ENCODE measurements around the gene TMEM225B. TPM values are rescaled to one million over a fixed set of nuclear protein-coding genes. Genes with fewer than 3 reads are reported as not detected.

The TMEM225B gene
- total and polyA plus RNA-seq, 2 of the 4 experiments (the other 2 are of a cell fraction) = 0.32 to 0.54 TPM

DNA sequence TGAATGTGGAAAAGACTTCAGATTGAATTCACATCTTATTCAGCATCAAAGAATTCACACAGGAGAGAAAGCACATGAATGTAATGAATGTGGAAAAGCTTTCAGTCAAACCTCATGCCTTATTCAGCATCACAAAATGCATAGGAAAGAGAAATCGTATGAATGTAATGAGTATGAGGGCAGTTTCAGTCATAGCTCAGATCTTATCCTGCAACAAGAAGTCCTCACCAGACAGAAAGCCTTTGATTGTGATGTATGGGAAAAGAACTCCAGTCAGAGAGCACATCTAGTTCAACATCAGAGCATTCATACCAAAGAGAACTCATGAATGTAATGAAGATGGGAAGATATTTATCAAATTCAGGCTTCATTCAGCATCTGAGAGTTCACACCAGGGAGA, 24.8 kb upstream of the TMEM225B start:
- intact Hi-C loops (cut with micrococcal nuclease) (no loop called here), dilution Hi-C loops (cut with HindIII; ENCODE audit: low sequenced_read_pairs, unreplicated experiment) (no loop called here), in situ Hi-C loops (cut with MboI; ENCODE audit: low sequenced_read_pairs) (no loop called here)
- Histone ChIP-seq H2BK5ac (ENCODE audit: low read depth, low read length, poor library complexity, severe bottlenecking) (no peak overlapping the region), H4K20me1 (ENCODE audit: insufficient read depth, low read length) (peaks cover 26% of the 10 kb centered on the region; the same call in 1 of the 2 replicates), H3K4me2 (ENCODE audit: low read depth, low read length) (no peak overlapping the region), H3K27me3 (ENCODE audit: control insufficient read depth, insufficient read depth, low read length) (no peaks in the 10 kb centered on the region), H2BK120ac (ENCODE audit: low read depth, low read length) (no peak overlapping the region), H2AK5ac (ENCODE audit: low read depth, low read length) (no peak overlapping the region), H3K56ac (ENCODE audit: extremely low read depth, insufficient read depth, low read length) (no peak overlapping the region), H3K9me1 (ENCODE audit: insufficient read depth, low read length) (peaks cover 4% of the 10 kb centered on the region), H3K4ac (ENCODE audit: low read depth, low read length) (no peak overlapping the region), H3K14ac (replicated peaks; ENCODE audit: low read depth, low read length) (no peak overlapping the region), H3K36me3 (ENCODE audit: control insufficient read depth, insufficient read depth, low read length) (peaks cover 32% of the 10 kb centered on the region), H3K9me3 (ENCODE audit: control insufficient read depth, insufficient read depth, low read length) (no peaks in the 10 kb centered on the region), H3K4me1 (ENCODE audit: control insufficient read depth, insufficient read depth, low read length) (no peaks in the 10 kb centered on the region), H3K4me3 (ENCODE audit: insufficient read depth, low read depth, low read length) (no peak overlapping the region), H2AK9ac (replicated peaks; ENCODE audit: low read depth, low read length, poor library complexity) (no peak overlapping the region), H3K79me1 (ENCODE audit: low read depth in 1 of 2, low read length in 2 of 2) (peaks cover 31 to 52% of the 10 kb centered on the region in 2 experiments), H2BK20ac (ENCODE audit: low read depth, low read length) (no peak overlapping the region), H3K27ac (ENCODE audit: insufficient read depth, low read length) (no peak overlapping the region), H3K9ac (ENCODE audit: low read depth, low read length) (no peak overlapping the region), H2BK15ac (ENCODE audit: low read depth, low read length) (no peak overlapping the region), H3K18ac (ENCODE audit: low read depth, low read length) (no peak overlapping the region), H4K91ac (ENCODE audit: insufficient read depth, low read depth, low read length) (no peak overlapping the region), H4K5ac (ENCODE audit: low read depth, low read length) (no peak overlapping the region), H3K23ac (ENCODE audit: low read depth, low read length) (no peak overlapping the region), H2AFZ (replicated peaks; ENCODE audit: low read length, poor library complexity) (no peak overlapping the region), H4K8ac (ENCODE audit: low read depth in 2 of 2, low read length in 2 of 2) (no peak overlapping the region)
- POLR2A ChIA-PET (ENCODE audit: unreplicated experiment) = interaction anchor here (0.6 kb wide), 1 partner anchor 8 kb away, joined by 4 read pairs; no protein-coding TSS in a partner anchor
- WGBS, 2 experiments (ENCODE audit: extremely low coverage in 2 of 2, insufficient read length in 1 of 2) = no CpG with 5 or more reads among the region's 1 CpG
- DNase-seq (no peak), ATAC-seq (ENCODE audit: low read depth) (no peak)
- CTCF ChIA-PET = no interaction called here
- no TSS peak for BruUV-seq (replicated peaks)
- TF ChIP-seq MAZ (IDR thresholded peaks at IDR 0.05; ENCODE audit: borderline replicate concordance, low read depth, low read length) (no peak), NFE2L2 (IDR thresholded peaks at IDR 0.05; ENCODE audit: low read depth, low read length) (no peak), MAFK (IDR thresholded peaks at IDR 0.05; ENCODE audit: low read depth, low read length) (no peak), CEBPB (IDR thresholded peaks at IDR 0.05; ENCODE audit: low read depth, low read length) (no peak), FOS (IDR thresholded peaks at IDR 0.05; ENCODE audit: low read depth, low read length) (no peak), SMC3 (IDR thresholded peaks at IDR 0.05; ENCODE audit: low read depth, low read length) (no peak), MXI1 (IDR thresholded peaks at IDR 0.05; ENCODE audit: borderline replicate concordance, low read depth, low read length) (no peak), RFX5 (IDR thresholded peaks at IDR 0.05; ENCODE audit: low read depth, low read length) (no peak), BHLHE40 (IDR thresholded peaks at IDR 0.05; ENCODE audit: low read depth, low read length) (no peak), POLR2A (IDR thresholded peaks at IDR 0.05; ENCODE audit: low read depth, low read length) (no peak), CHD1 (IDR thresholded peaks at IDR 0.05; ENCODE audit: low read depth, low read length) (no peak), RCOR1 (IDR thresholded peaks at IDR 0.05; ENCODE audit: insufficient replicate concordance, low read length) (no peak)
- TF ChIP-seq, protein P1, sequence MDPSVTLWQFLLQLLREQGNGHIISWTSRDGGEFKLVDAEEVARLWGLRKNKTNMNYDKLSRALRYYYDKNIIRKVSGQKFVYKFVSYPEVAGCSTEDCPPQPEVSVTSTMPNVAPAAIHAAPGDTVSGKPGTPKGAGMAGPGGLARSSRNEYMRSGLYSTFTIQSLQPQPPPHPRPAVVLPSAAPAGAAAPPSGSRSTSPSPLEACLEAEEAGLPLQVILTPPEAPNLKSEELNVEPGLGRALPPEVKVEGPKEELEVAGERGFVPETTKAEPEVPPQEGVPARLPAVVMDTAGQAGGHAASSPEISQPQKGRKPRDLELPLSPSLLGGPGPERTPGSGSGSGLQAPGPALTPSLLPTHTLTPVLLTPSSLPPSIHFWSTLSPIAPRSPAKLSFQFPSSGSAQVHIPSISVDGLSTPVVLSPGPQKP (IDR thresholded peaks at IDR 0.05; ENCODE audit: borderline replicate concordance, low read depth, low read length) = no peak
- TF ChIP-seq, protein P2, sequence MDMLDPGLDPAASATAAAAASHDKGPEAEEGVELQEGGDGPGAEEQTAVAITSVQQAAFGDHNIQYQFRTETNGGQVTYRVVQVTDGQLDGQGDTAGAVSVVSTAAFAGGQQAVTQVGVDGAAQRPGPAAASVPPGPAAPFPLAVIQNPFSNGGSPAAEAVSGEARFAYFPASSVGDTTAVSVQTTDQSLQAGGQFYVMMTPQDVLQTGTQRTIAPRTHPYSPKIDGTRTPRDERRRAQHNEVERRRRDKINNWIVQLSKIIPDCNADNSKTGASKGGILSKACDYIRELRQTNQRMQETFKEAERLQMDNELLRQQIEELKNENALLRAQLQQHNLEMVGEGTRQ (IDR thresholded peaks at IDR 0.05; ENCODE audit: low read depth, low read length) = no peak
- TF ChIP-seq, protein P3, sequence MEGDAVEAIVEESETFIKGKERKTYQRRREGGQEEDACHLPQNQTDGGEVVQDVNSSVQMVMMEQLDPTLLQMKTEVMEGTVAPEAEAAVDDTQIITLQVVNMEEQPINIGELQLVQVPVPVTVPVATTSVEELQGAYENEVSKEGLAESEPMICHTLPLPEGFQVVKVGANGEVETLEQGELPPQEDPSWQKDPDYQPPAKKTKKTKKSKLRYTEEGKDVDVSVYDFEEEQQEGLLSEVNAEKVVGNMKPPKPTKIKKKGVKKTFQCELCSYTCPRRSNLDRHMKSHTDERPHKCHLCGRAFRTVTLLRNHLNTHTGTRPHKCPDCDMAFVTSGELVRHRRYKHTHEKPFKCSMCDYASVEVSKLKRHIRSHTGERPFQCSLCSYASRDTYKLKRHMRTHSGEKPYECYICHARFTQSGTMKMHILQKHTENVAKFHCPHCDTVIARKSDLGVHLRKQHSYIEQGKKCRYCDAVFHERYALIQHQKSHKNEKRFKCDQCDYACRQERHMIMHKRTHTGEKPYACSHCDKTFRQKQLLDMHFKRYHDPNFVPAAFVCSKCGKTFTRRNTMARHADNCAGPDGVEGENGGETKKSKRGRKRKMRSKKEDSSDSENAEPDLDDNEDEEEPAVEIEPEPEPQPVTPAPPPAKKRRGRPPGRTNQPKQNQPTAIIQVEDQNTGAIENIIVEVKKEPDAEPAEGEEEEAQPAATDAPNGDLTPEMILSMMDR (conservative IDR thresholded peaks at IDR 0.05; ENCODE audit: low read depth, low read length) = no peak

Measured in IMR-90 (cell line).